GM19452 (cell line): Measurements from ENCODE around the gene MYT1.

ENCODE experiments used
- ATAC-seq: cut with Tn5 transposase; IDR thresholded peaks from one replicate; pipeline ENCODE4 v1.9.1; 2021; ENCODE audit not compliant: unreplicated experiment

The MYT1 gene

DNA sequence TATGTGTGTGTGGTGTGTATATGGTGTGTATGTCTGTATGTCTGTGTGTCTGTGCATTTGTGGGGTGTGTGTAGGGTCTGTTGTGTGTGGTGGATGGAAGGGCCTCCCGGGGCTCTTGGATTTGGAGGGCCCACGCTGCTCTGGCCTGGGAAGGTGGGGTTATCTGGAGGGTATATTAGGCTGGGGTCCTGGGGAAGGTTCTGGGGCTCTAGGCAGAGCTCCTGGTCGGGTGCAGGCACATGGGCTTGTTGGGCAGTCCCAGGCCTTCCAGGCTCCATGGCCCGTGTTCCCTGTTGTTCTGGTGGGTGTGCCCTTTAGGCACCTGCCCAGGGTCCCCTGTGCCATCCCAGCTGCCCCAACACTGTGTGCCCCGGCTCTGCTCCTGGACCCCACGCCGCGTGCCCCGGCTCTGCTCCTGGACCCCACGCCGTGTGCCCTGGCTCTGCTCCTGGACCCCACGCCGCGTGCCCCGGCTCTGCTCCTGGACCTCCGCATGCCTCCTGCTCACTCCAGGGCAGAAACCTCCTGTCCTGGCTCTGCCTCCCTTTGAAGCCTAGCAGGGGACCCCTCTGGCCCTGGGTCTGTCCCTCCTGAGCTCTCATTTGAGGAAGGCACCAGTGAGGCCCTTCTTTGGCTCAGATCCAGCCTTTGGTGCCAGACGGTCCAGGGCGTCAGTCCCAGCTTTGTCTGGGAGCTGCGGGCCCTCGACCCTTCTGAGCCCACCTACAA is 10.2 kb upstream of the MYT1 start:
- ATAC-seq = no peak

- no peak for ATAC-seq
These were observed 9.5 kb upstream of the MYT1 start for GRCh38 chr20:64154590-64155257.

DNA sequence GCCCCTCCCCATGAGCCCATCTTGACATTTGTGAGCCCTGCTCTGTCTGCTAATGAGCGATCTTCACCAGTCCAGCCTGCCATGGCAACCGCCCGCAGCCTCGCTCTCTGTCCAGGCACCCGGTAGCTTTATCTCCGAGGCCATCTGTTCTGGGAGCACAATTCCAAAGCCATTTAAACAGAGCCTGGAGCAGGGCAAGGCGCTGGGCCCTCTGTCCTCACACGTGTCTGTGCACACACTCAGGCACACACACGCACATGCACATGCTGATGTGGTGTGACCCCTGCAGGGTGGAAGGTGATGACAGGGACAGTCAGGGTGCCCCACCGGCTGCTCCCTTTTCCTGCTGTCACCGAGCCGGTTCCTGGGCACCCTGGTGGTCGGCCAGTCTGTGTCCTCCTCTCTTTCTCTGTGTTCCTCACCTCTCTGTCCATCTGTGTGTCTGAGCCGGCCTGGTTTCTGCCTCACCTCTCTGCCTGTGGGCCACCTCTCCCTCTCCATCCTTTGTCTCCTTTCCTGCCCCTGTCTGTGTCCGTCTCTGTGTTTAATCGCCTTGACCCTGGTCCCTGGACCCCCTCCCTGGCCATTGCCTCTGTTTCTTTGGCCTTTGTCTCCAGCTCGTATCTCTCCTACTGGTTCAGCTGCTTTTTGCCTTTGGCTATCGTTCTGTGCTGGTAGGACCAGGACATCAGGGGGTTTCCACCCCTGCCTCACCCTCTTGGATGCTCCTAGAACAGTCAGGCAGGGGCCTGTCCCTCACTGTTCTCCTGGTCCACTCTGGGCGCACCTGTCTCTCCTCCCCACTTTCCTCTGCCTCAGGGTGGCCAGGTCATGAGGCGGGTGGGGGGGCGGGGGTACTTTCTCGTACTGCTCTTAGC is 8.8 kb upstream of the MYT1 start:
- ATAC-seq = no peak

DNA sequence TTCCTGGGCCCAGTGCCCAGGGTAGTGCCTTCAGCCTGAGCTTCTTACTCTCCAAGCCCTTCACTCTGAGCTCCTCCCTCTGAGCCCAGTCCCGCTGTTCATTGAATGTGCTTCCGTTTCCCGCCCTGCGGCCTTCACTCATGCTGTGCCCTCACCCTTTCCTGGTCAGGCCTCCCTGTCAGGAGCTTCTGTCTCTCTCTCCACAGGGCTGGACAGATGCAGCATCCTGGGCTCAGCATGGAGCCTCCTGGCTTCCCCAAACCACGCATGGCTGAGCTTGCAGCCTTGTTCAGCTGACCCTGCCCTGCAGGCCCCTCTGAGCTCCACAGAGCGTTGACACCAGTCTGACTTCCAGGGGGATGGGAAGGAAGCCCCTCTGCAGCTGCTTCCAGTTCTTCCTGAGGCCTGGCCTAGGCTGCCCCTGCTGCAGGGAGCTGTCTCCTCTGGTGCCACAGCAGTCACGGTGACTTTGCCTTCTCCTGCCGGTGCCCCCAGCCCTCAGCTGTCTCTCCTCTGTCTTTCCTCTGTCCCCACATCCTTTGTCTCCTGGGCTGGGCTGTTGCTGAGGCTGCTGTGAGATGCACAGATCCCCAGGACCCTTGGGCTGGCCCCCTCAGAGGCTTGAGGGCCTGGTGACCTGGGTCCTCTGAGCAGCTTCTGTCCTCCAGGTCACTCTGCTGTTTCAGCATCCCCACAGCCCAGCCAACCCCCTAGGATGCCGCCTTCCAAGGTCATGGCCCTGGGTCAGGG is 7.9 kb upstream of the MYT1 start:
- ATAC-seq = no peak

DNA sequence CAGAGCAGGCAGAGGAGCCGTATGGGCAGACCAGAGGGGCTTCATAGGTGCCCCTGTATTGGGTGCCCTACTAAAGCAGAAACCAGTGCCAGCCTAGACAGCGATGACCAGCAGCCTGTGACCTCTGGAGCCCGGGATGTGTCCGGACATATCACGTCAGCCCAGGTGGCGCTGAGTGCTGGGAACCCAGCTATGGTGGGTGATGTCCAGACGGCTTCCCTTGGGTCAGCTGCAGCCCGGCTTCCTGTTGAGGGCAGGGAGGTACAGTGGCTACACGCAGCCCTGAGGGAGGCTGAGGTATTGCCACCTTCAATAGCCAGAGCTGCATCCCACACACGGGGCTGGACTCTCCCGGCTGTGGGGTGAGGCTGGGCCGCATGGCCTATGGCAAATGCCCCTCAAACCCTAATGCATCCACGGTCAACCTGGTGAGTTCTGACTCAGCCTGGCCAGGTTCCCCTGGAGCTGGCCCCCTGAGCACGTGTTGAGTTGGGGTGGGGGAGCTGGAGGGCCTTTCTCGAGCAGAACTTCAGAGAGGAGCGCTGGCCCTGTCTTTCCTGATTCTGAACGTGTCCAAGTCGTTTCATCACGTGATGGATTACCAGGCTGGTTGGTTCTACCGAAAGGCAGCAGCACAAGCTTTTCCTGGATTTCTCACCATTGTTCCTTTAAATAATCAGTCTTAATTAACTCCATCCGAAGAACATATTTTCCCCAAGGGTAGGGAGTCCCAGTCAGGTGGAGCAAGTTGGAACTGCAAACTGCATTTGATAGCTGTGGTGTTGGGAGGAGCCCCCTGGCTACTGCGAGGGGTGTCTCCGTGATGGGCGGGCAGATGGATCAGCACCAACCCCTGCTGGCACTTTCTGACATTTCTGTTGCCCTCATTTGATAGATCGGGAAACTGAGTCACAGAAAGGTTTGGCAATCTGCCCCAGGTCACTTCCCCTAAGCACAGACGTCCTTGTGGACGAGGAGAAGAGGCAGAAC is 7.1 kb upstream of the MYT1 start:
- no peak for ATAC-seq

GRCh38 chr20:64157878-64158277 is 6.4 kb upstream of the MYT1 start:
- no peak for ATAC-seq

GRCh38 chr20:64158346-64159285 is 5.6 kb upstream of the MYT1 start:
- no peak for ATAC-seq

DNA sequence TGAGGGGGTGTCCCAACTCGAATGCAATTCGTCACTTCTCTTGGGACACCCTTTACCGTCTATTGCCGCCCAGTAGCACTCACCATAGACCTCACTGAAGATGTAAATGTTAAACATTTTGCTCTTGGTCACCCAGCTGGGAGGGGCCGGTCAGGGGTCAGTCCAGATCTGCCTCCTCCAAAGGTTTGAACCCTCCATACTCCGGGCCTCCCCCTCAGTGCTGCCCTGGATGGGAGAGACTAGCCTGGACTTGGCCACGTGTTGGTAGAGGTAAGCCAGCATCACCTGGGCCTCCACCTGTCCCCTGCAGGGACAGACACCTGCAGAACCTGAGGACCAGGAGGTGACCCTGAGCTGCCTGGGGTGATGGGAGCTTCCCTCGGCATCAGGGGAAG is 5.0 kb upstream of the MYT1 start:
- ATAC-seq = no peak

- ATAC-seq = no peak
These were observed 4.5 kb upstream of the MYT1 start for GRCh38 chr20:64159711-64160110.

- no peak for ATAC-seq
These were observed 4.1 kb upstream of the MYT1 start for GRCh38 chr20:64160118-64160517.

- ATAC-seq = no peak
These were observed 3.5 kb upstream of the MYT1 start for GRCh38 chr20:64160526-64161355.

GRCh38 chr20:64161356-64162238 is 2.7 kb upstream of the MYT1 start:
- no peak for ATAC-seq

DNA sequence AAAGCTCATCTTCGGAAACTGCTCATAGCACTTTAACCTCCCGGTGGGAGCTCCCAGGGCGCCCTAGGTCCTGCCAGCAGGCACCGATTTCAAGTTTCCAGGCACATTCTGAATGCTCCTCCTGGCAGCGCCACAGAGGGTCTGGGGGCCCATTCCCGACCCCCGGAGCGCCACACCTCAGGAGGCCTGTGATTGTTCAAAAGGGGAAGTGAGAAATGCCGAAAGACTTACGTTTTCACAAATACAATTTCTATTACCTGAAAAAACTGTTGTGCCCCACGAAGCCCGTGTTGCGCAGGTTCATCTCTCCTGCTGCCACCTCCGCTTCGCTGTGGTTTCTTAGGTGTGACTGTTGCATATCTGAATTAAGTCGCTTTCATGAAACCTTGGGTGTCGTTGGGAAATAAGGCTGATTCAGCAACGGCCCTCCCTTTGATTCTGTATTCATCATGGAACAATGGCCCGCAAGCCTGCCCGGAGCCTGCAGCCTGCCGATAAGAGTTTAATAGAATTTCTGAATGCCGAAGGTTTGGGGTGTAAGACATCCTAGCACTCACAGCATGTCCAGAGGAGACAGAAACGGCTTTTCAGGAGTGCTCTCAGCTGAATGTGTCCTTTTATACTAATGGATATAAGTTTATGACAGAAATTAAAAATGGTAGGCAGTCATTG is 1.9 kb upstream of the MYT1 start:
- ATAC-seq = no peak

DNA sequence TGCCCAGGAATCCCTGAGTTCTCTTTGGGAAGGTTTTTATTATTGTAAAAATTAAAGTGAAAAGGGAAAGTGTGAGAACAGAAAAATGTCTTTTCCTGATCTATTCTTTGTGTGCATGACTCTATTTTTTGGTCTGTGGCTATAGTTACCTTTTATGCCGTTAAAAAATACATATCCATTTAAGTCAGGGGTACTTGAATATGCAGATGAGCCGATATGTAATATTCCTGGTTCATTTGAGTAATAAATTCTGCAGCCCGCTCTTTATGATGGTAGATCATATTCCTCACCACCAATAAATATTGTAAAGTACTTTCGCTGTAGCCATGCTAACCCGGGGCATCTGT is 503 bp upstream of the MYT1 start:
- no peak for ATAC-seq

DNA sequence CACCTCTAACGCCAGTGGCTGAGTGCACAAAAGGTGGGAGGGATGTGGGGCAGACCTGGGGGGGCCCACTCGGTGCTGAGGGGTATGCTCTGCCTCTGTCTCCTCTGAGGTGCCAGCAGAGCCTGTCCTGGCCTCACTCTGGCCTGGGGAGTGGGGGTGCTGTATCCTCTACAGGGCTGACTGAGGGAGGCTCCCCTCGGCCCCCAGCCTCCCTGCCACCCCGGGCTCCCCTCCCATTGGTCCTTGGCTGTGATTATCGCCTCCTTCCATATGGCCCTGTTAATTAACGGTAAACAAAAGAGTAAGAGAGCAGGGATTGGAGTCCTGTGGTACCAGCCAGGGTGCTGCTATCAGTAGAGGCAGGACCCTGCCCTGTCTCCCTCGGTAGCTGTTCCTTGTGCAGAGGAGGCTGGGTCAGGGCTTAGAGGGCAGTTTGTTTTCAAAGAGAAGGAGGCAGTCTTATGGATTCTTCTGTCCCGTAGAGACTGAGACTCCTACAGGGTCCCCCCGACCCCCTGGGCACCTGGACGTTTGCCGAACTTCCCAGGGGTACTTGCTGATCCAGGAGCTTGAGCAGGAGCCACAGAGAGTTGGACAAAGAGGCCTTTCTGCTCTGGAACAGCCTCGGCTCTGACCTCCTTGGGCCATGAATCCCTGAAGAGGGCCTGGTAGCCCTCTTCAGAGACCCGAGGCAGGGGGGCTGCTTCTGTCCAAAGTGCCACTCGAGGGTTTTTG is 1.8 kb downstream of the MYT1 start:
- no peak for ATAC-seq
